Bronchial epithelial cell (primary cell): ENCODE measurements around the gene LMO7. TPM values are rescaled to one million over a fixed set of nuclear protein-coding genes. Genes with fewer than 3 reads are reported as not detected.
A peak's percentile ranks its signal among the peaks of the same experiment; 100 is the strongest.

Experiments
- DNase-seq: peaks from one replicate; pipeline ENCODE4 v3.0.0-alpha.2; 2010; ENCODE audit warnings: low read depth
- FAIRE-seq: peaks from 2 replicates; lab custom pipeline; 2011; peaks lifted over from hg19 to GRCh38; lab: Jason Lieb, UNC
- H3K27me3 ChIP-seq: 2 replicates; pipeline ENCODE4 v1.5.1; 2011; ENCODE audit warnings: low read length; ENCODE audit not compliant: control insufficient read depth, insufficient read depth
- H3K36me3 ChIP-seq: 2 replicates; pipeline ENCODE4 v1.5.1; 2011; ENCODE audit warnings: low read length; ENCODE audit not compliant: control insufficient read depth, insufficient read depth
- H3K4me3 ChIP-seq: 2 replicates; pipeline ENCODE4 v1.5.1; 2011; ENCODE audit warnings: mild to moderate bottlenecking, low read depth, low read length, control low read depth
- total RNA-seq: library from RNA; depleted of rRNA; stranded (reverse); fragments of >200 nt; gene quantifications from 2 replicates; pipeline ENCODE4 v1.2.1, GENCODE V29; 2014
- TF ChIP-seq, protein P1 (sequence below): IDR thresholded peaks from 2 replicates; pipeline ENCODE4 v1.5.1; 2011; ENCODE audit warnings: mild to moderate bottlenecking, moderate library complexity, low read length, control low read depth, inconsistent platforms; ENCODE audit not compliant: insufficient read depth, severe bottlenecking

The LMO7 gene
- total RNA-seq, 1 donor from 2014 or later = 150 TPM

DNA sequence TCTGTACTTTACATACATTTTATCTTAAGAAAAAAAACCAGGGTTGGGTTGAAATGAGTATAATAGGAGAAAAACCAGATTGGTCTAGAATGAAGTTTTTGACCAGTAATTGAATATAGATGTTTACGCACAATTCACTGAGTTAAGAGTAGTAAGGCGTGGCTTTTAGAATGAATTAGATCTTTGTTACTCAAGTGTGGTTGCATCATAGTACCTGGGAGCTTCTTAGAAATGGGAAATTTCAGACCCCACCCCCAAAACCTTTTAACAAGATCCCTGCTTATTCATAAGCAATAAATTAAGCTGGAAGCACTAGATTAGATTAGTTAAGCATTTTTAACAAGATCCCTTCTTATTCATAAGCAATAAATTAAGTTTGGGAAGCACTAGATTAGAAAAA lies 28.7 kb upstream of the LMO7 start:
- DNase-seq (peak; percentile 33), FAIRE-seq (no peak)
- no peak overlapping the region for H3K4me3 ChIP-seq
- H3K36me3 ChIP-seq = peaks cover 1% of the 10 kb centered on the region
- H3K27me3 ChIP-seq = no peaks in the 10 kb centered on the region
- TF ChIP-seq, protein P1, sequence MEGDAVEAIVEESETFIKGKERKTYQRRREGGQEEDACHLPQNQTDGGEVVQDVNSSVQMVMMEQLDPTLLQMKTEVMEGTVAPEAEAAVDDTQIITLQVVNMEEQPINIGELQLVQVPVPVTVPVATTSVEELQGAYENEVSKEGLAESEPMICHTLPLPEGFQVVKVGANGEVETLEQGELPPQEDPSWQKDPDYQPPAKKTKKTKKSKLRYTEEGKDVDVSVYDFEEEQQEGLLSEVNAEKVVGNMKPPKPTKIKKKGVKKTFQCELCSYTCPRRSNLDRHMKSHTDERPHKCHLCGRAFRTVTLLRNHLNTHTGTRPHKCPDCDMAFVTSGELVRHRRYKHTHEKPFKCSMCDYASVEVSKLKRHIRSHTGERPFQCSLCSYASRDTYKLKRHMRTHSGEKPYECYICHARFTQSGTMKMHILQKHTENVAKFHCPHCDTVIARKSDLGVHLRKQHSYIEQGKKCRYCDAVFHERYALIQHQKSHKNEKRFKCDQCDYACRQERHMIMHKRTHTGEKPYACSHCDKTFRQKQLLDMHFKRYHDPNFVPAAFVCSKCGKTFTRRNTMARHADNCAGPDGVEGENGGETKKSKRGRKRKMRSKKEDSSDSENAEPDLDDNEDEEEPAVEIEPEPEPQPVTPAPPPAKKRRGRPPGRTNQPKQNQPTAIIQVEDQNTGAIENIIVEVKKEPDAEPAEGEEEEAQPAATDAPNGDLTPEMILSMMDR = no peak

DNA sequence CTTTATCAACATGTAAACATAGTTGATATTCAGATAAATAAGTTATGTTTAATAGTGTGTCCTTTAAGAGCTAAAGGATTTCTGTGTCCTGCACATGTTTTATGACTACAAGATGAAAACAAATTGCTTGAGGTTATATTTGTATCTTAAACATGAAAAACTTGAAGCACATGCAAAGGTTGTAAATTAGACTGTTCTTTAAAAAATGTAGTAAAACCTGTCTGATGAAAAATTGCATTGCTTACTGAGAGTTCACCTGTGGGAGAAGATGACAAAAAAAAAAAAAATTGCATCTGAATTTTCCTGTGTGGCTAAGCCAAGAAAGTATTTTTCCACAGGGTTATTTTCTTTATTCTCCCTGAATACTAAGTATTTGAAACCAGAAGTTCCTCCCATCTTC lies 25.7 kb upstream of the LMO7 start:
- TF ChIP-seq, protein P1 = no peak
- FAIRE-seq = no peak
- DNase-seq = peak; percentile 26
- Histone ChIP-seq H3K4me3 (no peak overlapping the region), H3K27me3 (no peaks in the 10 kb centered on the region), H3K36me3 (no peaks in the 10 kb centered on the region)

DNA sequence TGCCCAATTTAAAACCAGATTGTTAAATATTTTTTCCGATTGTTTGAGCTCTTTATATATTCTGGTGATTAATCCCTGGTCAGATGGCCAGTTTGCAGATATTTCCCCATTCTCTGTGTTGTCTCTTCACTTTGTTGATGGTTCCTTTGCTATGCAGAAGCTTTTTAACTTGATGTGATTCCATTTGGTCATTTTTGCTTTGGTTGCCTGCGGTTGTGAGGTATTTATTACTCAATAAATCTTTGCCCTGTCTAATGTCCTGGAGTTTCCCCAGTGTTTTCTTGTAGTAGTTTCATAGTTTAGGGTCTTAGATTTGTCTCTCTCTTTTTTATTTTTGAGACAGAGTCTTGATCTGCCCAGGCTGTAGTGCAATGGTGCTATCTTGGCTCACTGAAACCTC lies 23.8 kb upstream of the LMO7 start:
- Histone ChIP-seq H3K36me3 (no peaks in the 10 kb centered on the region), H3K4me3 (no peak overlapping the region), H3K27me3 (no peaks in the 10 kb centered on the region)
- FAIRE-seq = no peak
- no peak for DNase-seq
- TF ChIP-seq, protein P1 = no peak

DNA sequence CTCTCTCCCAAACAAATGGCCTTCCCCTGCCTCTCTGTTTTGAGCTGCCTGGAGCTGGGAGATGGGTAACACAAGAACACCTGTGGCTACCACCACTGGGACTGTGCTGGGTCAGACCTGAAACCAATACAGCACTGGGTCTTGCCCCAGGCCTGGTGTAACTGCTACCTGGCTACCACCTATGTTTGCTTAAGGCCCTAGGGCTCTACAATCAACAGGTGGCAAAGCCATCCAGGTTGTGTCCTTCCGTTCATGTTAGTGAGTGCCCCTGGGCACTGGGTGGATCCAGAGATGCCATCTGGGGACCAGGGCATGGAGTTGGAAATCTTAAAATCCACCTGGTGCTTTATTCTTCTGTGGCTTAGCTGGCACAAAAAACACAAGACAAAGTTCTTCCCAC lies 18.9 kb upstream of the LMO7 start:
- DNase-seq (no peak), FAIRE-seq (no peak)
- H3K27me3 ChIP-seq = no peaks in the 10 kb centered on the region
- TF ChIP-seq, protein P1 = no peak
- no peak overlapping the region for H3K4me3 ChIP-seq
- no peaks in the 10 kb centered on the region for H3K36me3 ChIP-seq

DNA sequence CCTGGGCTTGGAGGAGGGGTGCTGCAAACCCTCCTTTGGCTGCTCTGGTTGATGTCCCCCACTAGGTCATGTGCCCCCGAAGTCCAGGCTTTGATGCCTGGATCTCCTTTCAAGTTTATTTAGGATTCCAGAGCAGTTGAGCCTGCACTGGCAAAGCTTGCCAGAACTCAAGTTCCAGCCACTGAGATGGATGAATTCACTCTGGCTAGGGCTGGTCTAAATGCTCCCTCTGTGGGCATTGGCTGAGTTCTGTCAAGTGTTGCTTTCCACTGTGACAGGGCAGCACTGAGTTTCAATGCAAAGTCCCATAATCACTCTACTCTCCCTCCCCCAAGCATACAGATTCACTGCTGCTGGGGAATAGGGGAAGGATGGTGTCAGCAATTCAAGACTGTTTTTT lies 17.8 kb upstream of the LMO7 start:
- H3K27me3 ChIP-seq = no peaks in the 10 kb centered on the region
- H3K4me3 ChIP-seq = no peak overlapping the region
- no peaks in the 10 kb centered on the region for H3K36me3 ChIP-seq
- no peak for FAIRE-seq
- no peak for DNase-seq
- TF ChIP-seq, protein P1 = no peak

DNA sequence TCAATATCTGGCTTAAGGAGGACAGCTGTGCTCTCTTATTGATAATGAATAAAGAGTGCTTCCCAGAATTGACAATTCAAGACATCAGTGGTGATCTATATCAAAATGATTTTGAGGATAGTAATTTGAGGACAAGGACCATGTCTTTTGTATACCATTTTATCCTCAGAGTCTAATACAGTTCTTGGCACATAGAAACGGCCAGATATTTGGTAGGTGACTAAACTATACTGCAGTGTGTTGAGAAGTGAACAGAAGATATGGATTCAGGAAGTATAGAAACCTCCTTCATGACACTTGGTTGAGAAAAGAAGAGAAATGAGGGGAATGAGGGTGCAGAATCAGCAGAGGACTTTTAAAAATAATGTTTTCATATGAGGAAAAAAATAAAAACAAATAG lies 16.1 kb upstream of the LMO7 start:
- FAIRE-seq (no peak), DNase-seq (no peak)
- no peaks in the 10 kb centered on the region for H3K27me3 ChIP-seq
- no peak overlapping the region for H3K4me3 ChIP-seq
- H3K36me3 ChIP-seq = no peaks in the 10 kb centered on the region
- TF ChIP-seq, protein P1 = no peak
